ENCODE measurements around the gene AUTS2. TPM values are rescaled to one million over a fixed set of nuclear protein-coding genes. Genes with fewer than 3 reads are reported as not detected.

AUTS2 gene
- polyA plus RNA-seq, 1 donor from 2014 or later: 97.3 TPM

DNA sequence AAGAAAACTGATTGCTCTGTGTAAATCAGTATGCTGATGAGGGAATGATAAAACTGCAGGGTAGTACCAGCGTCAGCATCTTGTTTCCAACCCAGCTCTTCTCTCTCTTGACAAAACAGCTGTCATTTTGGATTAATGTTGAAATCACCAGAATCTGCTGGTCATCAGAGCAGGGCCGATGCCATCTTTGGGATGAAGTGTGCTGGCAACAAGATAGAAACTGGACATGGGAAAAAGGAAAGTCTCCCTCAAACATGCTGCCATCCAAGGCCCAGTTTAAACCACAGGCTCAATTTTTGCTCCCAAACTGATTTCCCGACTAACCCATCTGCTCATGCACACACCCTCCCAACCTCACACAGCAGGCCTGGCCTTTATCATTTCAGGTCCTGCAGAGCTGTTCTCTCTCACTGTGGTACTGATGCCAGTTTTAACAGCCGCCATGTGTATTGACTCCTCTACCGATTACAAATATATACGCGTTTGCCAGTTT, 285.2 kb downstream of the AUTS2 start:
- H3K9me2 ChIP-seq (ENCODE audit: insufficient read depth, low read length): no peaks in the 10 kb centered on the region

GRCh38 chr7:69885431-69885830, 287.2 kb downstream of the AUTS2 start:
- H3F3A ChIP-seq (ENCODE audit: insufficient read depth, low read length, poor library complexity, severe bottlenecking): peaks cover 5% of the 10 kb centered on the region
- no peak overlapping the region for H3K4me3 ChIP-seq (ENCODE audit: low read length)
- TF ChIP-seq RAD21 (conservative IDR thresholded peaks at IDR 0.05) (no peak), EP300 (conservative IDR thresholded peaks at IDR 0.05; ENCODE audit: poor library complexity, severe bottlenecking) (no peak), EZH2 (IDR thresholded peaks at IDR 0.05; ENCODE audit: borderline replicate concordance, insufficient read depth, low read length, poor library complexity, severe bottlenecking) (no peak), REST (IDR thresholded peaks at IDR 0.05; ENCODE audit: borderline replicate concordance) (no peak), MXI1 (conservative IDR thresholded peaks at IDR 0.05; ENCODE audit: poor library complexity, severe bottlenecking) (no peak), POLR2AphosphoS5 (IDR thresholded peaks at IDR 0.05) (no peak), SMC3 (conservative IDR thresholded peaks at IDR 0.05; ENCODE audit: poor library complexity) (no peak), TAF1 (IDR thresholded peaks at IDR 0.05; ENCODE audit: low read depth) (no peak)
- TF ChIP-seq, protein P1, sequence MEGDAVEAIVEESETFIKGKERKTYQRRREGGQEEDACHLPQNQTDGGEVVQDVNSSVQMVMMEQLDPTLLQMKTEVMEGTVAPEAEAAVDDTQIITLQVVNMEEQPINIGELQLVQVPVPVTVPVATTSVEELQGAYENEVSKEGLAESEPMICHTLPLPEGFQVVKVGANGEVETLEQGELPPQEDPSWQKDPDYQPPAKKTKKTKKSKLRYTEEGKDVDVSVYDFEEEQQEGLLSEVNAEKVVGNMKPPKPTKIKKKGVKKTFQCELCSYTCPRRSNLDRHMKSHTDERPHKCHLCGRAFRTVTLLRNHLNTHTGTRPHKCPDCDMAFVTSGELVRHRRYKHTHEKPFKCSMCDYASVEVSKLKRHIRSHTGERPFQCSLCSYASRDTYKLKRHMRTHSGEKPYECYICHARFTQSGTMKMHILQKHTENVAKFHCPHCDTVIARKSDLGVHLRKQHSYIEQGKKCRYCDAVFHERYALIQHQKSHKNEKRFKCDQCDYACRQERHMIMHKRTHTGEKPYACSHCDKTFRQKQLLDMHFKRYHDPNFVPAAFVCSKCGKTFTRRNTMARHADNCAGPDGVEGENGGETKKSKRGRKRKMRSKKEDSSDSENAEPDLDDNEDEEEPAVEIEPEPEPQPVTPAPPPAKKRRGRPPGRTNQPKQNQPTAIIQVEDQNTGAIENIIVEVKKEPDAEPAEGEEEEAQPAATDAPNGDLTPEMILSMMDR (IDR thresholded peaks at IDR 0.05; ENCODE audit: poor library complexity, severe bottlenecking): no peak
- no peaks in the 10 kb centered on the region for H3K36me3 ChIP-seq (ENCODE audit: insufficient read depth, low read length)
- no peak overlapping the region for H2AFZ ChIP-seq (ENCODE audit: low read depth, low read length)
- H3K9ac ChIP-seq (ENCODE audit: low read length): no peak overlapping the region
- H3K79me2 ChIP-seq (replicated peaks; ENCODE audit: insufficient read depth, low read length): peaks cover 37% of the 10 kb centered on the region
- no peaks in the 10 kb centered on the region for H3K9me2 ChIP-seq (ENCODE audit: insufficient read depth, low read length)
- H3K4me2 ChIP-seq (ENCODE audit: low read length): no peak overlapping the region
- H4K20me1 ChIP-seq (ENCODE audit: insufficient read depth): peaks cover 3% of the 10 kb centered on the region
- H3K27me3 ChIP-seq (ENCODE audit: insufficient read depth, low read depth, low read length): no peaks in the 10 kb centered on the region
- H3K9me3 ChIP-seq (ENCODE audit: low read length): no peaks in the 10 kb centered on the region
- no peak overlapping the region for H3K27ac ChIP-seq (ENCODE audit: low read length)

More for the DNA sequence above, 285.2 kb downstream of the AUTS2 start:
- H4K20me1 ChIP-seq (ENCODE audit: insufficient read depth): peaks cover 3% of the 10 kb centered on the region
- no peak overlapping the region for H3K27ac ChIP-seq (ENCODE audit: low read length)
- TF ChIP-seq RAD21 (conservative IDR thresholded peaks at IDR 0.05) (no peak), MXI1 (conservative IDR thresholded peaks at IDR 0.05; ENCODE audit: poor library complexity, severe bottlenecking) (no peak), SMC3 (conservative IDR thresholded peaks at IDR 0.05; ENCODE audit: poor library complexity) (no peak), TAF1 (IDR thresholded peaks at IDR 0.05; ENCODE audit: low read depth) (no peak), EZH2 (IDR thresholded peaks at IDR 0.05; ENCODE audit: borderline replicate concordance, insufficient read depth, low read length, poor library complexity, severe bottlenecking) (no peak), POLR2AphosphoS5 (IDR thresholded peaks at IDR 0.05) (no peak), REST (IDR thresholded peaks at IDR 0.05; ENCODE audit: borderline replicate concordance) (no peak)
- no peaks in the 10 kb centered on the region for H3K9me3 ChIP-seq (ENCODE audit: low read length)
- no peak overlapping the region for H3K4me3 ChIP-seq (ENCODE audit: low read length)
- no peaks in the 10 kb centered on the region for H3K27me3 ChIP-seq (ENCODE audit: insufficient read depth, low read depth, low read length)
- peaks cover 5% of the 10 kb centered on the region for H3F3A ChIP-seq (ENCODE audit: insufficient read depth, low read length, poor library complexity, severe bottlenecking)
- H3K79me2 ChIP-seq (replicated peaks; ENCODE audit: insufficient read depth, low read length): peaks cover 27% of the 10 kb centered on the region
- H2AFZ ChIP-seq (ENCODE audit: low read depth, low read length): no peak overlapping the region
- no peaks in the 10 kb centered on the region for H3K36me3 ChIP-seq (ENCODE audit: insufficient read depth, low read length)
- no peak overlapping the region for H3K9ac ChIP-seq (ENCODE audit: low read length)
- no peak overlapping the region for H3K4me2 ChIP-seq (ENCODE audit: low read length)
